DMS153 (cell line): ENCODE results near the gene MAGI2.
"Not testable (repeated sequence)": the region's sequence is repeated elsewhere in the genome, so short reads cannot be mapped to it uniquely, and the experiment has no call there.

Source experiments
- DNase-seq: peaks from one replicate; lab custom pipeline; 2025; lab: John Stamatoyannopoulos, UW

The MAGI2 gene

GRCh38 chr7:78635026-78635793 is 818.3 kb downstream of the MAGI2 start:
- DNase-seq: no peak

GRCh38 chr7:78634093-78634492 is 819.4 kb downstream of the MAGI2 start:
- DNase-seq: no peak

GRCh38 chr7:78620920-78621319 is 832.5 kb downstream of the MAGI2 start:
- DNase-seq: no peak

GRCh38 chr7:78616539-78616938 is 836.9 kb downstream of the MAGI2 start:
- DNase-seq: no peak

GRCh38 chr7:78609281-78609680 is 844.2 kb downstream of the MAGI2 start:
- no peak for DNase-seq

GRCh38 chr7:78607099-78607498 is 846.4 kb downstream of the MAGI2 start:
- DNase-seq: no peak

- no peak for DNase-seq
These were observed 848.3 kb downstream of the MAGI2 start for GRCh38 chr7:78605119-78605518.

- DNase-seq: no peak
These were observed 851.7 kb downstream of the MAGI2 start for GRCh38 chr7:78601728-78602127.

GRCh38 chr7:78594156-78594555 is 859.3 kb downstream of the MAGI2 start:
- DNase-seq: no peak

- no peak for DNase-seq
These were observed 865.1 kb downstream of the MAGI2 start for GRCh38 chr7:78588393-78588792.

- no peak for DNase-seq
These were observed 865.9 kb downstream of the MAGI2 start for GRCh38 chr7:78587443-78588044.

- DNase-seq: no peak
These were observed 867.5 kb downstream of the MAGI2 start for GRCh38 chr7:78585980-78586379.

- DNase-seq: no peak
These were observed 874.8 kb downstream of the MAGI2 start for GRCh38 chr7:78578686-78579085.

- DNase-seq: not testable (repeated sequence)
These were observed 876.1 kb downstream of the MAGI2 start for GRCh38 chr7:78577174-78577952.

- no peak for DNase-seq
These were observed 877.2 kb downstream of the MAGI2 start for GRCh38 chr7:78576236-78576635.

- DNase-seq: no peak
These were observed 882.2 kb downstream of the MAGI2 start for GRCh38 chr7:78571292-78571691.

GRCh38 chr7:78568690-78569089 is 884.8 kb downstream of the MAGI2 start:
- DNase-seq: no peak

GRCh38 chr7:78567836-78568235 is 885.6 kb downstream of the MAGI2 start:
- DNase-seq: no peak

- DNase-seq: no peak
These were observed 887.7 kb downstream of the MAGI2 start for GRCh38 chr7:78565784-78566183.

GRCh38 chr7:78563191-78563590 is 890.3 kb downstream of the MAGI2 start:
- DNase-seq: no peak

GRCh38 chr7:78562191-78562590 is 891.3 kb downstream of the MAGI2 start:
- peak; percentile 33 for DNase-seq

GRCh38 chr7:78558566-78558965 is 894.9 kb downstream of the MAGI2 start:
- DNase-seq: no peak

- no peak for DNase-seq
These were observed 909.5 kb downstream of the MAGI2 start for GRCh38 chr7:78543976-78544375.
